ENCODE data around the gene AGAP3. TPM values are rescaled to one million over a fixed set of nuclear protein-coding genes. Genes with fewer than 3 reads are reported as not detected.

AGAP3 gene
- total and polyA plus RNA-seq, 2 experiments from 2014 or later: 10.3 to 43.3 TPM

GRCh38 chr7:151176401-151176800, 90.1 kb downstream of the AGAP3 start:
- DNase-seq: no peak
- Histone ChIP-seq H4K20me1 (ENCODE audit: insufficient read depth) (no peaks in the 10 kb centered on the region), H3K4me2 (ENCODE audit: unreplicated experiment) (no peak overlapping the region), H3K9me3 (ENCODE audit: low read depth) (no peaks in the 10 kb centered on the region), H3K27ac (no peak overlapping the region), H3K36me3 (ENCODE audit: low read depth) (no peaks in the 10 kb centered on the region), H3K9ac (no peak overlapping the region), H3K4me1 (ENCODE audit: insufficient read depth) (no peaks in the 10 kb centered on the region), H3F3A (ENCODE audit: insufficient read depth) (no peaks in the 10 kb centered on the region), H3K79me2 (ENCODE audit: insufficient read depth) (no peaks in the 10 kb centered on the region), H3K4me3 (no peak overlapping the region), H3K9me2 (ENCODE audit: insufficient read depth) (no peaks in the 10 kb centered on the region), H2AFZ (no peak overlapping the region), H3K27me3 (replicated peaks; ENCODE audit: insufficient read depth) (peaks cover 54% of the 10 kb centered on the region)
- WGBS, 2 experiments (ENCODE audit: low coverage in 1 of 2, low lambda C conversion rate in 2 of 2, missing lambda C conversion rate in 2 of 2): 70 to 73% methylated on average over 9 of the region's 9 CpGs
- TF ChIP-seq EZH2phosphoT487 (IDR thresholded peaks at IDR 0.05; ENCODE audit: insufficient read depth, low read depth): no peak
- no peak for TF ChIP-seq EZH2 (IDR thresholded peaks at IDR 0.05; ENCODE audit: insufficient read depth, poor library complexity, severe bottlenecking)
- in situ Hi-C loops (cut with MboI): no loop called here

GRCh38 chr7:151177310-151177709, 91.0 kb downstream of the AGAP3 start:
- Histone ChIP-seq H3K9ac (no peak overlapping the region), H3K4me2 (ENCODE audit: unreplicated experiment) (no peak overlapping the region), H3K9me2 (ENCODE audit: insufficient read depth) (no peaks in the 10 kb centered on the region), H3K4me3 (no peak overlapping the region), H3K9me3 (ENCODE audit: low read depth) (no peaks in the 10 kb centered on the region), H3F3A (ENCODE audit: insufficient read depth) (no peaks in the 10 kb centered on the region), H3K79me2 (ENCODE audit: insufficient read depth) (no peaks in the 10 kb centered on the region), H3K36me3 (ENCODE audit: low read depth) (no peaks in the 10 kb centered on the region), H3K27me3 (replicated peaks; ENCODE audit: insufficient read depth) (peaks cover 59% of the 10 kb centered on the region), H4K20me1 (ENCODE audit: insufficient read depth) (no peaks in the 10 kb centered on the region), H3K4me1 (ENCODE audit: insufficient read depth) (no peaks in the 10 kb centered on the region), H2AFZ (no peak overlapping the region), H3K27ac (no peak overlapping the region)
- no peak for DNase-seq
- in situ Hi-C loops (cut with MboI): no loop called here
- WGBS, 2 experiments (ENCODE audit: low coverage in 1 of 2, low lambda C conversion rate in 2 of 2, missing lambda C conversion rate in 2 of 2): 58 to 83% methylated on average over 1 of the region's 1 CpG
- no peak for TF ChIP-seq EZH2phosphoT487 (IDR thresholded peaks at IDR 0.05; ENCODE audit: insufficient read depth, low read depth)
- no peak for TF ChIP-seq EZH2 (IDR thresholded peaks at IDR 0.05; ENCODE audit: insufficient read depth, poor library complexity, severe bottlenecking)

- no peaks in the 10 kb centered on the region for H3K79me2 ChIP-seq (ENCODE audit: insufficient read depth)
- H3F3A ChIP-seq (ENCODE audit: insufficient read depth): no peaks in the 10 kb centered on the region
- H4K20me1 ChIP-seq (ENCODE audit: insufficient read depth): no peaks in the 10 kb centered on the region
- no peaks in the 10 kb centered on the region for H3K36me3 ChIP-seq (ENCODE audit: low read depth)
- DNase-seq: no peak
- H3K4me2 ChIP-seq (ENCODE audit: unreplicated experiment): no peak overlapping the region
- 67 to 73% methylated on average over 9 of the region's 9 CpGs for WGBS, 2 experiments (ENCODE audit: low coverage in 1 of 2, low lambda C conversion rate in 2 of 2, missing lambda C conversion rate in 2 of 2)
- TF ChIP-seq EZH2 (IDR thresholded peaks at IDR 0.05; ENCODE audit: insufficient read depth, poor library complexity, severe bottlenecking): no peak
- TF ChIP-seq EZH2phosphoT487 (IDR thresholded peaks at IDR 0.05; ENCODE audit: insufficient read depth, low read depth): no peak
- peaks cover 61% of the 10 kb centered on the region for H3K27me3 ChIP-seq (replicated peaks; ENCODE audit: insufficient read depth)
- H3K9ac ChIP-seq: no peak overlapping the region
- in situ Hi-C loops (cut with MboI): no loop called here
- H3K9me3 ChIP-seq (ENCODE audit: low read depth): no peaks in the 10 kb centered on the region
- H3K4me3 ChIP-seq: no peak overlapping the region
- H3K27ac ChIP-seq: no peak overlapping the region
- H3K4me1 ChIP-seq (ENCODE audit: insufficient read depth): no peaks in the 10 kb centered on the region
- H3K9me2 ChIP-seq (ENCODE audit: insufficient read depth): no peaks in the 10 kb centered on the region
- H2AFZ ChIP-seq: no peak overlapping the region
Observed at GRCh38 chr7:151178236-151178635, 92.0 kb downstream of the AGAP3 start.

GRCh38 chr7:151178831-151179230, 92.6 kb downstream of the AGAP3 start:
- H3K9me3 ChIP-seq (ENCODE audit: low read depth): no peaks in the 10 kb centered on the region
- no peaks in the 10 kb centered on the region for H3F3A ChIP-seq (ENCODE audit: insufficient read depth)
- 23 to 33% methylated on average over 2 of the region's 2 CpGs for WGBS, 2 experiments (ENCODE audit: low coverage in 1 of 2, low lambda C conversion rate in 2 of 2, missing lambda C conversion rate in 2 of 2)
- no peak overlapping the region for H2AFZ ChIP-seq
- H3K4me3 ChIP-seq: no peak overlapping the region
- no peak for DNase-seq
- H3K27me3 ChIP-seq (replicated peaks; ENCODE audit: insufficient read depth): peaks cover 55% of the 10 kb centered on the region
- no peaks in the 10 kb centered on the region for H3K79me2 ChIP-seq (ENCODE audit: insufficient read depth)
- H4K20me1 ChIP-seq (ENCODE audit: insufficient read depth): no peaks in the 10 kb centered on the region
- no peak overlapping the region for H3K27ac ChIP-seq
- no peak overlapping the region for H3K9ac ChIP-seq
- no peaks in the 10 kb centered on the region for H3K9me2 ChIP-seq (ENCODE audit: insufficient read depth)
- H3K36me3 ChIP-seq (ENCODE audit: low read depth): no peaks in the 10 kb centered on the region
- TF ChIP-seq EZH2phosphoT487 (IDR thresholded peaks at IDR 0.05; ENCODE audit: insufficient read depth, low read depth) (no peak), EZH2 (IDR thresholded peaks at IDR 0.05; ENCODE audit: insufficient read depth, poor library complexity, severe bottlenecking) (no peak)
- no peaks in the 10 kb centered on the region for H3K4me1 ChIP-seq (ENCODE audit: insufficient read depth)
- no peak overlapping the region for H3K4me2 ChIP-seq (ENCODE audit: unreplicated experiment)
- in situ Hi-C loops (cut with MboI): no loop called here

- Histone ChIP-seq H3K27me3 (replicated peaks; ENCODE audit: insufficient read depth) (peaks cover 55% of the 10 kb centered on the region), H3K27ac (no peak overlapping the region), H4K20me1 (ENCODE audit: insufficient read depth) (no peaks in the 10 kb centered on the region), H3K4me1 (ENCODE audit: insufficient read depth) (no peaks in the 10 kb centered on the region), H3K36me3 (ENCODE audit: low read depth) (no peaks in the 10 kb centered on the region), H3K4me3 (no peak overlapping the region), H3K9me2 (ENCODE audit: insufficient read depth) (no peaks in the 10 kb centered on the region), H3K9me3 (ENCODE audit: low read depth) (no peaks in the 10 kb centered on the region), H3K79me2 (ENCODE audit: insufficient read depth) (no peaks in the 10 kb centered on the region), H2AFZ (no peak overlapping the region), H3K9ac (no peak overlapping the region), H3F3A (ENCODE audit: insufficient read depth) (no peaks in the 10 kb centered on the region), H3K4me2 (ENCODE audit: unreplicated experiment) (no peak overlapping the region)
- DNase-seq: no peak
- WGBS, 2 experiments (ENCODE audit: low coverage in 1 of 2, low lambda C conversion rate in 2 of 2, missing lambda C conversion rate in 2 of 2): 45 to 47% methylated on average over 8 of the region's 8 CpGs
- in situ Hi-C loops (cut with MboI): no loop called here
- no peak for TF ChIP-seq EZH2phosphoT487 (IDR thresholded peaks at IDR 0.05; ENCODE audit: insufficient read depth, low read depth)
- TF ChIP-seq EZH2 (IDR thresholded peaks at IDR 0.05; ENCODE audit: insufficient read depth, poor library complexity, severe bottlenecking): no peak
Observed at GRCh38 chr7:151179287-151179860, 93.1 kb downstream of the AGAP3 start.

Measured in GM23248 (cell line).